DOHH2 (cell line): Measurements from ENCODE around the gene VSIG8.

Source experiments
- H3F3A ChIP-seq: fragments of 200-600 bp; sonication (generic), shearing (Covaris generic); 2 replicates; pipeline ENCODE4 v1.6.0; 2016; ENCODE audit warnings: antibody characterized with exemption, mild to moderate bottlenecking; ENCODE audit not compliant: control insufficient read depth, insufficient read depth
- H3K27ac ChIP-seq: fragments of 200-600 bp; sonication (generic); 2 replicates; pipeline ENCODE4 v1.5.1; 2014; ENCODE audit warnings: low read depth, mild to moderate bottlenecking, low read length, moderate library complexity
- H3K27me3 ChIP-seq: fragments of 200-600 bp; sonication (generic); 2 replicates; pipeline ENCODE4 v1.6.1; 2014; ENCODE audit warnings: mild to moderate bottlenecking, low read length, mixed read lengths; ENCODE audit not compliant: control insufficient read depth
- H3K36me3 ChIP-seq: fragments of 200-600 bp; sonication (generic); 2 replicates; pipeline ENCODE4 v1.6.1; 2014; ENCODE audit warnings: mild to moderate bottlenecking, low read length, moderate library complexity, mixed read lengths; ENCODE audit not compliant: control insufficient read depth
- H3K4me1 ChIP-seq: fragments of 200-600 bp; sonication (generic); 2 replicates; pipeline ENCODE4 v1.6.1; 2014; ENCODE audit warnings: mild to moderate bottlenecking, low read length, mixed read lengths; ENCODE audit not compliant: control insufficient read depth
- H3K4me2 ChIP-seq: fragments of 200-600 bp; sonication (generic); 2 replicates; pipeline ENCODE4 v1.6.0; 2014; ENCODE audit warnings: mild to moderate bottlenecking, low read length, moderate library complexity
- H3K4me3 ChIP-seq: fragments of 200-600 bp; sonication (generic); 2 replicates; pipeline ENCODE4 v1.5.1; 2014; ENCODE audit warnings: mild to moderate bottlenecking, low read length, mixed read lengths
- H3K79me2 ChIP-seq: fragments of 200-600 bp; sonication (generic); 2 replicates; pipeline ENCODE4 v1.6.1; 2014; ENCODE audit warnings: mild to moderate bottlenecking, low read length, mixed read lengths; ENCODE audit not compliant: control insufficient read depth
- H3K9me2 ChIP-seq: fragments of 200-600 bp; sonication (generic); replicated peaks from 2 replicates; pipeline ENCODE4 v1.6.1; 2014; ENCODE audit warnings: mild to moderate bottlenecking, low read length, mixed read lengths; ENCODE audit not compliant: control insufficient read depth
- H3K9me3 ChIP-seq: fragments of 200-600 bp; sonication (generic); 2 replicates; pipeline ENCODE4 v1.6.1; 2014; ENCODE audit warnings: antibody characterized with exemption, low read length, mixed read lengths; ENCODE audit not compliant: control insufficient read depth, insufficient read depth
- H4K20me1 ChIP-seq: fragments of 200-600 bp; sonication (generic); 2 replicates; pipeline ENCODE4 v1.6.0; 2014; ENCODE audit warnings: low read depth, mild to moderate bottlenecking, antibody characterized with exemption, low read length, moderate library complexity; ENCODE audit not compliant: control insufficient read depth, insufficient read depth
- EZH2phosphoT487 ChIP-seq: fragments of 200-600 bp; sonication (generic); IDR thresholded peaks from 2 replicates; pipeline ENCODE4 v1.6.1; 2017; ENCODE audit warnings: borderline replicate concordance, mild to moderate bottlenecking, antibody characterized with exemption, low read length, moderate library complexity, mixed read lengths
- TF ChIP-seq, protein P1 (sequence below): fragments of 200-600 bp; sonication (generic); IDR thresholded peaks from one replicate; pipeline ENCODE4 v1.5.1; 2014; ENCODE audit warnings: antibody characterized with exemption, mild to moderate bottlenecking, low read depth, low read length; ENCODE audit not compliant: poor library complexity, severe bottlenecking

VSIG8 gene

GRCh38 chr1:159832309-159832708 lies 30.1 kb downstream of the VSIG8 start:
- TF ChIP-seq EZH2phosphoT487 = no peak
- TF ChIP-seq, protein P1, sequence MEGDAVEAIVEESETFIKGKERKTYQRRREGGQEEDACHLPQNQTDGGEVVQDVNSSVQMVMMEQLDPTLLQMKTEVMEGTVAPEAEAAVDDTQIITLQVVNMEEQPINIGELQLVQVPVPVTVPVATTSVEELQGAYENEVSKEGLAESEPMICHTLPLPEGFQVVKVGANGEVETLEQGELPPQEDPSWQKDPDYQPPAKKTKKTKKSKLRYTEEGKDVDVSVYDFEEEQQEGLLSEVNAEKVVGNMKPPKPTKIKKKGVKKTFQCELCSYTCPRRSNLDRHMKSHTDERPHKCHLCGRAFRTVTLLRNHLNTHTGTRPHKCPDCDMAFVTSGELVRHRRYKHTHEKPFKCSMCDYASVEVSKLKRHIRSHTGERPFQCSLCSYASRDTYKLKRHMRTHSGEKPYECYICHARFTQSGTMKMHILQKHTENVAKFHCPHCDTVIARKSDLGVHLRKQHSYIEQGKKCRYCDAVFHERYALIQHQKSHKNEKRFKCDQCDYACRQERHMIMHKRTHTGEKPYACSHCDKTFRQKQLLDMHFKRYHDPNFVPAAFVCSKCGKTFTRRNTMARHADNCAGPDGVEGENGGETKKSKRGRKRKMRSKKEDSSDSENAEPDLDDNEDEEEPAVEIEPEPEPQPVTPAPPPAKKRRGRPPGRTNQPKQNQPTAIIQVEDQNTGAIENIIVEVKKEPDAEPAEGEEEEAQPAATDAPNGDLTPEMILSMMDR = no peak
- Histone ChIP-seq H3K36me3 (no peaks in the 10 kb centered on the region), H3K4me2 (no peak overlapping the region), H3K27ac (no peak overlapping the region), H3K9me2 (no peaks in the 10 kb centered on the region), H3K4me1 (no peaks in the 10 kb centered on the region), H3K9me3 (no peaks in the 10 kb centered on the region), H4K20me1 (no peaks in the 10 kb centered on the region), H3K79me2 (no peaks in the 10 kb centered on the region), H3K4me3 (no peak overlapping the region), H3F3A (no peaks in the 10 kb centered on the region), H3K27me3 (no peaks in the 10 kb centered on the region)

GRCh38 chr1:159831412-159832141 lies 30.9 kb downstream of the VSIG8 start:
- Histone ChIP-seq H3K27ac (no peak overlapping the region), H3K9me2 (no peaks in the 10 kb centered on the region), H3K4me1 (no peaks in the 10 kb centered on the region), H3K27me3 (no peaks in the 10 kb centered on the region), H3K36me3 (no peaks in the 10 kb centered on the region), H3K4me3 (no peak overlapping the region), H3K79me2 (no peaks in the 10 kb centered on the region), H3F3A (no peaks in the 10 kb centered on the region), H3K4me2 (no peak overlapping the region), H3K9me3 (no peaks in the 10 kb centered on the region), H4K20me1 (no peaks in the 10 kb centered on the region)
- TF ChIP-seq EZH2phosphoT487 = no peak
- TF ChIP-seq, protein P1 = no peak

GRCh38 chr1:159830722-159831121 lies 31.7 kb downstream of the VSIG8 start:
- H3K9me2 ChIP-seq = no peaks in the 10 kb centered on the region
- H3K9me3 ChIP-seq = no peaks in the 10 kb centered on the region
- TF ChIP-seq EZH2phosphoT487 = no peak
- TF ChIP-seq, protein P1 = no peak
- no peaks in the 10 kb centered on the region for H3K4me1 ChIP-seq
- H3F3A ChIP-seq = no peaks in the 10 kb centered on the region
- no peaks in the 10 kb centered on the region for H3K79me2 ChIP-seq
- no peaks in the 10 kb centered on the region for H3K27me3 ChIP-seq
- no peaks in the 10 kb centered on the region for H4K20me1 ChIP-seq
- H3K27ac ChIP-seq = no peak overlapping the region
- no peak overlapping the region for H3K4me3 ChIP-seq
- H3K4me2 ChIP-seq = no peak overlapping the region
- H3K36me3 ChIP-seq = no peaks in the 10 kb centered on the region
